Stomach (tissue), 4 donors: ENCODE measurements around the gene GBE1.

Source experiments
- EP300 ChIP-seq: sonication (generic); formaldehyde crosslinking; IDR thresholded peaks from one replicate; pipeline ENCODE4 v1.6.1; 2017; ENCODE audit warnings: antibody characterized with exemption
- POLR2A ChIP-seq, 4 donors: fragments of 450-650 bp; IDR thresholded peaks; one replicate each; pipeline ENCODE4 v1.6.1; 2016; ENCODE audit warnings: antibody characterized with exemption in 4 of 4, control low read depth in 2 of 4, mild to moderate bottlenecking in 1 of 4, moderate library complexity in 1 of 4
- POLR2AphosphoS5 ChIP-seq, 3 donors: sonication (generic); formaldehyde crosslinking; IDR thresholded peaks; one replicate each; pipeline ENCODE4 v1.6.1; 2016; ENCODE audit warnings: antibody characterized with exemption in 3 of 3
- TF ChIP-seq, protein P1 (sequence below), 7 experiments: fragments of 450-650 bp in 4 of 7; fragments of 200-600 bp in 3 of 7; sonication (generic) in 3 of 7; IDR thresholded peaks; one replicate each; pipeline ENCODE4 v1.5.1; 2016 to 2019; ENCODE audit warnings: antibody characterized with exemption in 7 of 7, control low read depth in 2 of 7, mild to moderate bottlenecking in 1 of 7

DNA sequence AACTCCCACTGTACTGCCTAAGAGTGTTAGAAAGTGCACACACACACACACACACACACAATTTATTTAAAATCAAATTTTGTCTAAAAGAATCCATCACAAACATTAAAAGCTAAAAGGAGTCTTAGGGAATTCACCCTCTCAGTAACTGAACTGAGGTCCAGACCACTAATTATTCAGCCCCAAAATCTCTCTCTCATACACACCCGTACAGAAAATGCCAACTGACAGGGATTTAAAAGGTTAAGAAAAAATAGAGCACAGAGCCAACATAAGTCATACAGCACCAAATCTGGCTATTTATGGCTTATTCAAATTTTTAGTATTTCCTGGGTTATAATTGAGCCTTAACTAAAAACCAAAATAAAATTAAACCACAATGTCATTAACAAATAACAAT lies 20.7 kb downstream of the GBE1 start:
- TF ChIP-seq POLR2AphosphoS5 (IDR thresholded peaks at IDR 0.05) (no peak), POLR2A (IDR thresholded peaks at IDR 0.05) (no peak), EP300 (no peak)
- TF ChIP-seq, protein P1, sequence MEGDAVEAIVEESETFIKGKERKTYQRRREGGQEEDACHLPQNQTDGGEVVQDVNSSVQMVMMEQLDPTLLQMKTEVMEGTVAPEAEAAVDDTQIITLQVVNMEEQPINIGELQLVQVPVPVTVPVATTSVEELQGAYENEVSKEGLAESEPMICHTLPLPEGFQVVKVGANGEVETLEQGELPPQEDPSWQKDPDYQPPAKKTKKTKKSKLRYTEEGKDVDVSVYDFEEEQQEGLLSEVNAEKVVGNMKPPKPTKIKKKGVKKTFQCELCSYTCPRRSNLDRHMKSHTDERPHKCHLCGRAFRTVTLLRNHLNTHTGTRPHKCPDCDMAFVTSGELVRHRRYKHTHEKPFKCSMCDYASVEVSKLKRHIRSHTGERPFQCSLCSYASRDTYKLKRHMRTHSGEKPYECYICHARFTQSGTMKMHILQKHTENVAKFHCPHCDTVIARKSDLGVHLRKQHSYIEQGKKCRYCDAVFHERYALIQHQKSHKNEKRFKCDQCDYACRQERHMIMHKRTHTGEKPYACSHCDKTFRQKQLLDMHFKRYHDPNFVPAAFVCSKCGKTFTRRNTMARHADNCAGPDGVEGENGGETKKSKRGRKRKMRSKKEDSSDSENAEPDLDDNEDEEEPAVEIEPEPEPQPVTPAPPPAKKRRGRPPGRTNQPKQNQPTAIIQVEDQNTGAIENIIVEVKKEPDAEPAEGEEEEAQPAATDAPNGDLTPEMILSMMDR (IDR thresholded peaks at IDR 0.05) = no peak
